Measurements from ENCODE around the gene ERP44.

ERP44 gene

GRCh38 chr9:100057624-100058023 lies 41.2 kb downstream of the ERP44 start:
- no peak for TF ChIP-seq REST (IDR thresholded peaks at IDR 0.05; ENCODE audit: insufficient read depth in 1 of 2, low read depth in 2 of 2, low read length in 2 of 2)
- no peak for TF ChIP-seq FOXP2 (optimal IDR thresholded peaks at IDR 0.05; ENCODE audit: borderline replicate concordance, extremely low read depth, extremely low read length, insufficient read depth)
- TF ChIP-seq TAF1 (IDR thresholded peaks at IDR 0.05; ENCODE audit: borderline replicate concordance, insufficient read depth, low read length): no peak
- TF ChIP-seq SIN3A (IDR thresholded peaks at IDR 0.05; ENCODE audit: borderline replicate concordance, insufficient read depth, low read length): no peak
- no peak for TF ChIP-seq POLR2AphosphoS5 (IDR thresholded peaks at IDR 0.05; ENCODE audit: low read depth, low read length)

- TF ChIP-seq FOXP2 (optimal IDR thresholded peaks at IDR 0.05; ENCODE audit: borderline replicate concordance, extremely low read depth, extremely low read length, insufficient read depth) (no peak), SIN3A (IDR thresholded peaks at IDR 0.05; ENCODE audit: borderline replicate concordance, insufficient read depth, low read length) (no peak), REST (IDR thresholded peaks at IDR 0.05; ENCODE audit: insufficient read depth in 1 of 2, low read depth in 2 of 2, low read length in 2 of 2) (no peak), TAF1 (IDR thresholded peaks at IDR 0.05; ENCODE audit: borderline replicate concordance, insufficient read depth, low read length) (no peak), POLR2AphosphoS5 (IDR thresholded peaks at IDR 0.05; ENCODE audit: low read depth, low read length) (no peak)
Observed at GRCh38 chr9:100056561-100056960, 42.2 kb downstream of the ERP44 start.

- no peak for TF ChIP-seq REST (IDR thresholded peaks at IDR 0.05; ENCODE audit: insufficient read depth in 1 of 2, low read depth in 2 of 2, low read length in 2 of 2)
- no peak for TF ChIP-seq TAF1 (IDR thresholded peaks at IDR 0.05; ENCODE audit: borderline replicate concordance, insufficient read depth, low read length)
- TF ChIP-seq FOXP2 (optimal IDR thresholded peaks at IDR 0.05; ENCODE audit: borderline replicate concordance, extremely low read depth, extremely low read length, insufficient read depth): no peak
- TF ChIP-seq SIN3A (IDR thresholded peaks at IDR 0.05; ENCODE audit: borderline replicate concordance, insufficient read depth, low read length): no peak
- TF ChIP-seq POLR2AphosphoS5 (IDR thresholded peaks at IDR 0.05; ENCODE audit: low read depth, low read length): no peak
Observed at GRCh38 chr9:100052375-100052774, 46.4 kb downstream of the ERP44 start.

GRCh38 chr9:100049551-100049950 lies 49.2 kb downstream of the ERP44 start:
- TF ChIP-seq SIN3A (IDR thresholded peaks at IDR 0.05; ENCODE audit: borderline replicate concordance, insufficient read depth, low read length) (no peak), FOXP2 (optimal IDR thresholded peaks at IDR 0.05; ENCODE audit: borderline replicate concordance, extremely low read depth, extremely low read length, insufficient read depth) (no peak), POLR2AphosphoS5 (IDR thresholded peaks at IDR 0.05; ENCODE audit: low read depth, low read length) (no peak), REST (IDR thresholded peaks at IDR 0.05; ENCODE audit: insufficient read depth in 1 of 2, low read depth in 2 of 2, low read length in 2 of 2) (no peak), TAF1 (IDR thresholded peaks at IDR 0.05; ENCODE audit: borderline replicate concordance, insufficient read depth, low read length) (no peak)

- no peak for TF ChIP-seq TAF1 (IDR thresholded peaks at IDR 0.05; ENCODE audit: borderline replicate concordance, insufficient read depth, low read length)
- TF ChIP-seq POLR2AphosphoS5 (IDR thresholded peaks at IDR 0.05; ENCODE audit: low read depth, low read length): no peak
- TF ChIP-seq SIN3A (IDR thresholded peaks at IDR 0.05; ENCODE audit: borderline replicate concordance, insufficient read depth, low read length): no peak
- no peak for TF ChIP-seq REST (IDR thresholded peaks at IDR 0.05; ENCODE audit: insufficient read depth in 1 of 2, low read depth in 2 of 2, low read length in 2 of 2)
- TF ChIP-seq FOXP2 (optimal IDR thresholded peaks at IDR 0.05; ENCODE audit: borderline replicate concordance, extremely low read depth, extremely low read length, insufficient read depth): no peak
Observed at GRCh38 chr9:100038472-100038871, 60.3 kb downstream of the ERP44 start.
